Occipital lobe (tissue), 2 donors: ENCODE results near the gene ATP10A. TPM values are rescaled to one million over a fixed set of nuclear protein-coding genes. Genes with fewer than 3 reads are reported as not detected.

Experiments used
- DNase-seq: peaks from one replicate; lab custom pipeline; 2025; lab: John Stamatoyannopoulos, UW
- total RNA-seq: library from RNA; depleted of rRNA; stranded (reverse); fragments of >200 nt; gene quantifications from one replicate; pipeline ENCODE4 v1.2.3, GENCODE V29; 2014

ATP10A gene
- total RNA-seq, 1 donor from 2014 or later = 0.78 TPM

DNA sequence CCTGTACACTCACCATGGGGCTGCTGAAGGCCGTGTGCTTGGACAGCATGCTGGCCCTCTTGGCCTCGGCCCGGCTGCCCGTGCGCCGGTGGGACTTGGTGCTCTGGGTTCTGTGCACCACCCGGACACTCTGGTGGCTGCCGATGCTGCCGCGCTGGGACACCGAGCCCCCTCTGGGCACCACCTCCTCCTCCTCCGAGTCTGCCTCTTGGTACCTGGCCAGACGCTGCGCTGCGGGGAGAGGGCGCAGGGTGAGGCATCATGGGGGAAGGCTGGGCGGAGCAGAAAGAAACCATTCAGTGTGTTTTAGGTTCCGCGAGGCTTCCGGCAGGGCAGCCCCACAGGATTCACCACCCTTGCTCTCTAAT, 145.0 kb downstream of the ATP10A start:
- DNase-seq = no peak

DNA sequence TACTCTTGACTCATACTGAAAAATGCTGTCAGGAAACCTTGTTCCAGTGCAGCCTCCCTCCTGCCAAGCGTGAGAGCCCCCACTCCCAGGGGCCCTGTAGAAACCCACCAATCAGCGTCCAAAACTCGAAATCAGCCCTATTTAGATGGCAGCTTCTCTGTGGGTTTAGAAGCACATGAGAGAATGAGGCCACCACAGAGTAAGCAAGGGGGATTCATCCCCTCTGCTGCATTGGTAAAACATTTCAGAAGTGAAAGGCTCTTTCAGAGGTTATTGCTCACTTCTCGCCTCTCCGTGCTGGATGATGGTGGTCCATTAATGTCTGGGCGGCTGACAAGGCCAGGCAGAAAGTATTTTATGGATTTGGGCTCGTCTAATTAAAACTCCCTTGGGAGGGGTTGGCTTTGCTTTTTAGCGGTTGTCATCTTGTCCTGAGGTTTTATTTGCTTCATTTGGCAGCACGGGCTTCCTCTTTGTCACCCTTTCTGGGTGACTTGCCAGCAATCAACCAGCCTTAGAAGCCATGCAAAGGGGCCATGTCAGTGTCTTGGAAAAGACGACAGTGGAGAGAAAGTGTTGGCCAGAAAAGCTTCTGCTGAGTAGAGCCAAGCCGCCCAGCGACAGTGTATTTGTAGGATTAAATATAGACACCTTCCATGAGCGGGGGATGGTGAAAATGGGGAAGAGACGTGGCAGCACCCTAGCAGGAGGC, 145.5 kb downstream of the ATP10A start:
- no peak for DNase-seq

DNA sequence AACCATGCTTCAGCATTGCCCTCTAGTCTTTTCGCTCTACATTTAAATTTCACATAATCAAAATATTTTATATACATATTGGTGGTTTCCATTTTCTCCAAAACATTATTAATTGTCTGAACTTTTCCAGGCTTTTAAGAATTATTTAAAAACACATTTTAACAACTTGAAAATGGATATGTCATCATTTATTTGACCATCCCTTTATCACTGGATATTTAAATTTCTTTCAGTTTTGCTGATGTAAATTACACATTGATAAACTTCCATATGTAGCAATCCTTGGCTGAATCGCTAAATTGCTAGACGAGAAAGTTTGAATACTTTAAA, 146.0 kb downstream of the ATP10A start:
- no peak for DNase-seq

DNA sequence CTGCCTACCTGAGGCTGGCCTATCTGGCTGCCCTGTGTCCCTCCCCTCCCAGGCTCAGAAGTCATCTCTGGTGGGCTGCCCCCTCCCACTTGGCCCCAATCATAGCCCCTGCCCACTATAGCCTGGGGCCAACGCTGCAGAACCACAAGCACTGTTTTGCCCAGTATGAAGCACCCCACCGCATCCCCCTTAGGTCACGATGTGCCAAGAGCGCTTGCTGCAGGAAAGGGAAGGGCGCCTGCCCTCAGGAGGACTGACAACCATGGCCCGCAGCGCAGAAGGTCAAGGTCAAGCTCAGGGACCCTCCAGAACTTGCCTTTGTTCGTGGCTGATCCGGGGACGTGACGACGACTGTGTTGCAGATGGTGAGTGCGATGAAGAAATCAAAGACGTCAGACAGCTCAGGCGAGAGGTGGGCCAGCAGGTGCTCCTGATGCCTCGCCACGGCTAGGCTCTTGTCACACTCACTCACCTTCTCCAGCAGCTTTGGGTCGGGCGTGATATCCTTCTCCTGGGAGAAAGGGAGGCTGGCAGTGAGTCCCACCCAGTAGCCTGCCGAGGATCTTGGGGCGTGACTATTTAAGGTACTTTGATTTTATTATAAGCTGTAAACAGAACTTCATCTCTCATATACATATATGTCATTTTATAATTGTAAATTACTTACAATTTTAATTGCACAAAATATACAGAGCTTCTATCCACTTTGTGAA, 146.6 kb downstream of the ATP10A start:
- no peak for DNase-seq

DNA sequence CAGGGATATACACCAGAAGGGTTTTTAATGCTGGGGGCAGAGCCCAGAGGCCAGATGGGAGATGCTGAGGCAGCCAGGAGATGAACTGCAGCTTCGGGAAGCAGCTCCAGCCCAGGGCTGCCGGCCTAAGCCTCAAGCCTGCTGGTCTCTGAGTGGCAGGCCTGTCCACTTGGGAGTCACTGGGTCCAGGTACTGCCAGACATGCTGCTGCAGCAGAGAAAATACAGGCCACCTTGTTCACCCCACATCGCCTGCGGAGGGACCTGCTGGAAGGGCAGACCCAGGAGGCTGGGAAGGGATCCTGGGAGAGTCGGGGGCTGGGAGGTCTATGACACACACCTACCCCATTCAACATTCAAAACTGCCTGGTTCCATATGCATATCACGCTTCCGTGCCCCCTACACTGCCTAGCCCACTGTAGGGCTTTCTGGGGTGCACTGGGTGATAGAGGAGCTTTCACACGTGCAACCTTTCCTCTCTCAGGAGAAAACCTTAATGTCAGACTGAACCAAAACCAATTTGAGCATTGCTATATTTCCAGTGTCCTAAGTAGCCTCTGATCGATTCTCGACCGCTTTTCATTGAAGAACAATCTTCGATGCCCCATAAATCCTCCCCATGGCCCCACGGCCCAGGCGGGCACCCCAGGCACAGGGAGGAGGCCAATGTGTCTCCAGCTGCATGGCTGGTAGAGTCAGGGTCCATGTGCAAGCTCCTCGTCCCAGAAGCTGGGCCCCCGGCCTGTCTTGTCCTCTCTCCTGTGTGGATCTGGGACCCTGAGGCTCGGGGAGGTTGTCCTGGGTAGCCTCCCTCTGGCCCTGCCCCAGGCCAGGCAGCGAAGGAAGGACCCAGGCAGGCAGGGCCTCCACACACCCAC, 147.4 kb downstream of the ATP10A start:
- DNase-seq = no peak

DNA sequence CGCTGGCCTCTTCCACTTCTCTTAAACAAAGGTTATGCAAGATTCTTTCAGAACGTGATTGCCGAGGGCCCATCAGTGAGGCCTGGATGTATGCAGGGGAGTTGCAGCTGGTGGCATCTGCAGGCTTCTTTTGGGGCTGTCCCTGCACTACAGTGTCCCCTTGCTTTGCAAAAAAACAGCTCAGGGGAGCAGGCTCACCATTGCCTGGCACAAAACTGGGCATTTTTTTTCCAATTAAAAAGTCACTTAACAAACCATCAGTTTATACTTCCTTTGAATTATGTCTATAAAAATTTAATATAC, 148.6 kb downstream of the ATP10A start:
- DNase-seq = no peak

DNA sequence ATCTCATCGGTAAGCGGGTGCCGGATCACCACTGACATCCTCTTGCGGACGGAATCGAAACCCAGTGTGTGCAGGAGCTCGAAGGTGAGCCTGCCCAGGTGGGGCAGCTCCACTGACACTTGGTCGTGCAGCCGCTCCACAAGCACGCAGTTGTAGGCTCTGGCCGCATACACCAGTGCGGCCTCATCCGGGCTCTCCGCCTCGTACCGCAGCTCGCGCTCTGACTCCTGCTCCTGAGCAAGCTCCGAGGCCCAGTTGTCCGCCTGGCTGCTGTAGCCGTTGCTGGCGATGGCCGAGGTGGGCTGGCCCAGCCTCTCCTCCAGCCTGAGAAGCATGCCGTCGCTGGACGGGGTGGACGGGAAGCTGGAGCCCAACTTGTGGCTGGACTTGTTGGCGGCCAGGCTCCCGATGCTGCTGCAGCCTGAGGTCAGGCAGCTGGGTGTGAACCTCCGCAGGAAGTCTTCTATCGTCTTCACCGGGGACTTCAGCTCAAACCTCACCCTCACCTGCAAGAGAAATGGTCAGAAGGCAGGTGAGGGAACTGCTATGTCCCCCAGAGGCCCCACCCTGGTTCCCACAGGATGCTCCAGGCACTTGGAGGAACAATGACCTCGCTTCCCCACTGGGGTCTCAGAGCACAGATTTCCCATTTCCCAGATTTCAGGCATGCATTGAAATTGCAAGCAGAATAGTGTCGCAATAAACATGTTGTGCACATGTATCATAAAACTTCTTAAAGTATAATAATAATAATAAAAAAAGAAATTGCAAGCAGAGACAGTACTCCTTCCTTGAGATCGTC, 149.2 kb downstream of the ATP10A start:
- no peak for DNase-seq

DNA sequence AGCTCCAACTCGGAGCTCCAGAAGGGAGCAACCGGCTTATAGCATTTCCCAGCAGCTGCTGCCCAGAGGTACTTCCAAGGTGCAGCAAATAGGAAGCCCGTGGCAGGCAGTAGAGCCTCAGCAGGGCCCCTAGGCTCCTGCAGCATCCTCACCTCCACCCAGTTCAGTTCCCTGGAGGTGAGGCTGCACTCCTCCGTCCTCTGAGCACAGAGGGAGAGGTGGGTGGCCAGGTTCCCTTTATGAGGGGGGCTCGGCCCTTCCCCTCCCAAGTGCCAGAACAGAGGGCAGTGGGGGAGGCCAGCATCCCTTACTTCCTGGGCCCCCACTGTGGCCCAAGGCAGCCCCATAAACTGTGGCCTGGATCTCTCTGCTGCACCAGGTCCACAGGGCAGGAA, 150.2 kb downstream of the ATP10A start:
- DNase-seq = no peak

DNA sequence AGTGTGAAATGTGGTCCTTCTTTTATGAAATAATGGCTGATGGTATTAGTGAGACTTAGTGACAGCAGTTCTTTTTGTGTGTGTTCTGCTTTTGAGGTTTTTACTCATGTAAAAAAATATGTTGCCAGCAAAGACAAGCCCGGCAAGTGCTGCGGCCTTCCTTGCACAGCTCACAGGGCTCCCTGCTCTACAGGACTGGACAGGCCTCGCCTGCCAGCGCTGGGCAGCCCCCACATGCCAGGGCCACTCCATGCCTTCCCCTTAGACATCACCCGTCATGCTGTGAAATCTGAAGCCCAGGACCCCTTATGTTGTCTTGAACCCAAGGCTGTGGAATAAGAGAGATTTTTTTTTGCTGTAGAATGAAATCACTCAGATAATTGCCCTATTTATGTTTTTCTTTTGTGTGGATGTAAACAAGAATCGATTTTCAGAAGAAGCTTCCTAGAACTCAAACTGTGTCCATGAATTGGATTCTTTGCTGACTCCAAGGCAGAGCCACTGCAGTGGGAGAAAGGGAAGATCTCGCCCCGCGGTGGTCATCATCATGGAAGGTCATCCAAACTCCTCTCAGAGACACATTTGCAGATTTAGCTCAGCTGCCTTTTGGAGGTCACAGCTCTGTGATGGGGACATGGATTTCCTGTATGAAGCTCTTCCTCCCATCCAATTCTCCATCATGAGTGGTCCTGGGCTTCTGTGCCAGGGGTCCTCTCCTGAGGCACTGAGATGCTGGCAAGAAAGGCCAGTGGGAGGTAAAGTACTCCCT, 150.8 kb downstream of the ATP10A start:
- DNase-seq = no peak

DNA sequence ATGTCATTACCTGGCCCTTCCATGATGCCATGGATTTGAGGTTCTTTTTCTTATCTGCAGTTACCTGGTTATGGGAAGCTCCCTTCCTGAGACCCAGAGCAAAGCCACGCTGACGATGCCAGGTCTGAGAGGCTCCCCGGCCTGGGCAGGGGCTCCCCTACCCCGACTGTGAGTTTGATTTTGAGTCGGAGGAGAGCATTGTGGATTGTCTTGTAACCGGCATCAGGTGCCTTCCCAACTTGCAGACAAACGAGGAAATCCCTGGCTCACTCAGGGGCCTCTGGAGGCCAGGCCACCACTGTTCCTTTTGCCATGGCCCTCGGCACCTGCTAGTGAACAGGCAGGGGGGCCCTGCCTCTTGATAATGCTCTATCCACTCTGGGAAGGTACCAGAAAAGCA, 151.4 kb downstream of the ATP10A start:
- no peak for DNase-seq

DNA sequence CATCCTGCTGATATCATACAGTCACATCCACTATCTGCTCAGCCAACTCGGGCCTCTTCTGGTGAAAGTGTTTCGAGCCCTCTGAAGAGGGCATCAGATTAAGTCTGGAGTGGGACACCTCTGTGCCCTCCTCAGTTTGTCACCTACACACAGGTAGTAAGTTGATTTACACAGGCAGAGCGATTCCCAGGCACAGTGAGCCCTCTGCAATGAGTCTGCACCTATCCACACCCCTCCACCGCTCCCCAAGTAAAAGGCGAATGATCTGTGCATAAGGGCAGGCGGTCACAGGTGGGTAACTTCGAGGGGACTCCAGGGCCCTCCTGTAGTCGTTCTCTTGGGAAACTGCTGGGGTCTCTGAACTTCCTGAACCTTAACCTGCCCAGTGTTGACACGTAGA, 152.0 kb downstream of the ATP10A start:
- no peak for DNase-seq

DNA sequence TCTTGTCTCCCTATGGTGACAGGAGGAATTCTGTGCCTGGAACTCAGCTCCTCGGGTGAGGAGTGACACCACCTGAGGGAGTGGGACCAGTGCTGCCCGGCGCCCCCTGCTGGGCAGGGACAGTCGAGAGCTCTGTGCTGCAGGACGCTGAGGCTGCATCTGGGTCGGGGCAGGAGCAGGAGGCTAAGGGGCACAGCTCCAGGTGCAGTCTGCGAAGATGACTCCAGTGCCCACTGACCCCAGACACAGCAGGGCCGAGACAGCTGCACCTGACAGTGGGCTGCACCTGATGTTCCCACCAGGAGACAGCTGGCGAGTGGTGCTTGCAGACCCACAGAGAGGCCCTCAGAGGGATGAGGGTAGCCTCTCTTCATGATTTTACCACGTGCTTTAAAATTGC, 152.9 kb downstream of the ATP10A start:
- DNase-seq = no peak

DNA sequence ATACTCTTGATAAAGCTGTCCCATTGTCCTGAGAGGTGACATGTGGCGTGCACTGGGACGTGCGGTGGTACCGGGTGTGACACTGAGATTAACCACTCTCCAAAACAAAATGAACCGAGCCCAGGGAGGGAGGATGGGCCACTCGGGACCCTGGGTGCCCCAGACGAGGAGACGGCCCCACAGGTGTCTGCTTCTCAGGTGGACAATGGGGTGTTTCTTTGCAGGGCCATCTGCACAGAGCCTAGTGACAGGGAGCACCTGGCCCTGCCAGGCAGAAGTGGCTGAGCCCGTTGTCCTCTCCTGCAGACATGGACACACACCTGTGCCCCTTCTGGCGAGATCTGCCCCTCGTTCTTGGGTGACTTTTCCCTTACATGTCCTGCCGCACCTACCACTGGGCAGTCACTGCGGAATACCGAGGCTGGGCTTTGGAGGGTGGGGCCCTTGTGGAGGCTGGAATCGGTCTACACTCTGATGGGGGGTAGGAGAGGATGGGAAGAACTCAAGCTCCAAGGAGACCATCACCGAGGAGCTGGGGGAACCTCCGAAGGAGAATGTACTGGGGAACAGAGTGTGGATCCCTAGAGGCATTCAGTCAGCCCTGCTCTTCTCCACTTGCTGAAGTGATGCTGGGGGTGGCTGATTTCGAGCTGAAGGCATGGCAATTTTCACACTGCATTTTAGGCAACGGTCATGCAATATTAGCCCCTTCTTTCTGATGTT, 153.5 kb downstream of the ATP10A start:
- DNase-seq = no peak

DNA sequence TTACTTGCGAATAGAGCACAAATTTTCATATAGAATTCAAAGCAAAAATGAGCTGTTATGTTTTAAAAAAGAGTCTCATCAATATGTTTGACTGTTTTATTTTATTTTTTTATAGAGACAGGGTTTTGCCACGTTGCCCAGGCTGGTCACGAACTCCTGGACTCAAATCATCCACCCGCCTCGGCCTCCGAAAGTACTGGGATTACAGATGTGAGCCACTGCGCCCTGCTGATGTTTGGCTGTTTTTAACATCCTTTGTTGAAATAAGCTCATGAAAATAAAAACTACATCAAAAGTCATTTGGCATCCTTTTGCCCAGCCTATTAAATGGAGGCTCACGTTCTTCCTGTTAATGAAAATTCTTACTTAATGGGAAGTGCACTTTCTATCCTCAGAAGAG, 154.7 kb downstream of the ATP10A start:
- no peak for DNase-seq

DNA sequence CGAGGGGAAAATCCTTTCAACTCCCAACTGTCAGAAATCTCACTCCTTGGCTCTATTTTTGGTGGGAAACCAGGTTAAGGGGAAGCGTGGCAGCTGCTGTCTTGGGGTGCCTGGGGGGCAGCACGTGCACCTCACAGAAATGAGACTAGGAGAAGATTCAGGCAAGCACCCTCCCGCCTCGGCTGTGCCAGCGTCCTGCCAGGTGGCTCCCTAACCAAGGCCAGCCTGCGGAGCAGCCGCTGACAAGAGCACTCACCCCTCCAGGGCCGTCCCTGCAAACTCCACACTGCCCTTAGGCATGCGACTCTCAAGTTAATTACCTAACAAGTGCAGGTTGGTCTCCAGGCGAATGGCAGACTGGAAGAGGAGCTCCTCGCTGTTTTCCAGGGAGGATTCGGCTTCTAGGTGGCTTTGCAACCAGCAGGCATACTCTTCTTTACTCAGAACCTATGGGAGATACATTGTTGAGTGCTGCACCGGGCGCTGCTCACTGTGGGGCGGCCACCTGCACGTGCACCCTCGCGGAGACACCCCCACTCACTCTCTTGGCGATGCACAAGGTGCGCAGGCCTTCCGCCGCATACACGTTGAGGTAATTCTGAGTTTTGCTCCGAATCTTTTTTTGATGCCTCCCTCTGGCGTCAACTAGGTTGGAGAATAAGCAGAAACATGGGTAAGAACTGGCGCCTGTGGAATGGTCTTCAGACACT, 155.3 kb downstream of the ATP10A start:
- DNase-seq = no peak

DNA sequence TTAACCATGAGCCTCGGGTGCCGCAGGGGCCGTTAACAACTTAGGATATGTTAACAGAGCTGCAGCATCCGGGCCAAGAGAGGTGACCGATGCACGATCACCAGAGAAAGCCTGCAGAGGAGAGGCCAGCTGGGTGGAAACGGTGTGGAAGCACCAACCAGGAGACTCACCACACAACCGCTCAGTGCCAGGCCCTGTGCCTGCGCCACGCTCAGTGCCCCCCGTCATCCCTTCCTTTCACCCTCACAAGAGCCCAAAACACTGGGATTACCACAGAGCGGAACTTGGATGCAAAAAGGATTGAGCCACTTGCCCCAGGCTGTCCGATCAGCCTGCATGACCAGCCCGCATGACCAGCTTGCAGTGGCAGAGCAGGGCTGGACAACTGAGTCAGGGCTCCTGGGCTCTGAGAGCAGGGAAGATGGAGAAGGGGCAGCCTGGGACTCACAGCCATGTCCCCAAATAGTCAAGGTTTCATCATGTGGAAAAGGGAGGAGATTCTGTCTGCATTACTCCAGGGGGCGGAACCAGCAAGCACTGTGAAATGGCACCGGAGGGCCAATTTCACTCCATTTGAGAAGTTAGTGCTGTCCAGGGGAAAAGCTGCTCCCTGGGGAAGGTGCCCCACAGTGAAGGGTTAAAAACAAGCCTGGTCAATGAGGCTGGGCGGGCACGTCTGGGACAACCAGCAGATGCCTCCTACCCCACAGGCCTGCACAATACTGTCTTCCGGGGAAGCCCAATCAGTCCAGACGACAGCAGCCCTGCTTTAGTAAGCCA, 156.8 kb downstream of the ATP10A start:
- no peak for DNase-seq

DNA sequence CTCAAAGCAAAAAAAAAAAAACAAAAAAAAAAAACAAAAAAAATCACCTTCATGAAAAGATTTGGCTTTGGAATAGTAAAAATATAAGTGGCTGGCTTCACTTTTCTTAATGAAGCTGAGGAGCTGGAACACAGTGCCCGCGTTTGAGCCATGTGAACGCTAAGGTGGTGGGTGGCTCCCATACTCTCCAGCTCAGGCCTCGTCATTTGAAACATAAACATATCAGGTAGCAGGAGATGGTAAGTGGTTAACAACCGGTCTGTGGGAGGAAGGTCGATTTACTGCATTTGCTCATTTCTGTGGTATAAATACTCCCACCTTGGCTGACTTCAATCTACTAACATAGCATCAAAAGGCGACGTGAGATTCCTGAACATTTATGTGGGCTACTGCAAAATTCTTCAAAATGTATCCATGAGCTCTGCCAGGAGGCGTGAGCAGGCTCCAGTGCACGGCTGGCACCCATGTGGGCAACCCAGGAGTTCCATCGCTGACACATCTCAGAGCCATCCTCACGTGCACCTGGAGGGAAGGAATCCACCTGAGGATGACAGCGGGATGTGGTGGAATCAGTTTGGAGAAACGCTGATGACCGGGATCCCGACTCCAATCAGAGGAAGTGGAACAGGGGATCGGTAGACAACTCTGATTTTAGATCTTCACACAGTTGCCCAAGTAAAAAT, 157.6 kb downstream of the ATP10A start:
- DNase-seq = no peak

DNA sequence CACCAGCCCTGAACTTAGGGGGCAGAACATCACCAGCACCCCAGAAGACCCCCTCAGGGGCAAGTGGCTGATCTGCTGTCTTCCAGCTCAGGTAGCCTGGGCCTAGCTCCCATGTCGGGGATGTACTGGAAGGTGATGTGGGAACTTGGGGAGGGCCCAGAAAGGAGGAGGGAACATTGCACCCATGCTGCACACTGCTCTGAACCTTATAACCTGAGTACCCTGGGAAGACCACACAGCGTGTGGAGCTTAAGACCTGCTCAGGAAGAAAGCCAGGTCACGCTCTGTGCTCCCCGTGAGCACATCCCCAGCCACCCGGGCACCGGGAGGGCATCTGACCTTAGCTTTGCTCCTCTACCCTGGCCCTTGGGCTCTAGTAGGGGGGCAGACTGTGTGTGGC, 159.4 kb downstream of the ATP10A start:
- no peak for DNase-seq
